ENCODE results near the gene EPN3.

DNA sequence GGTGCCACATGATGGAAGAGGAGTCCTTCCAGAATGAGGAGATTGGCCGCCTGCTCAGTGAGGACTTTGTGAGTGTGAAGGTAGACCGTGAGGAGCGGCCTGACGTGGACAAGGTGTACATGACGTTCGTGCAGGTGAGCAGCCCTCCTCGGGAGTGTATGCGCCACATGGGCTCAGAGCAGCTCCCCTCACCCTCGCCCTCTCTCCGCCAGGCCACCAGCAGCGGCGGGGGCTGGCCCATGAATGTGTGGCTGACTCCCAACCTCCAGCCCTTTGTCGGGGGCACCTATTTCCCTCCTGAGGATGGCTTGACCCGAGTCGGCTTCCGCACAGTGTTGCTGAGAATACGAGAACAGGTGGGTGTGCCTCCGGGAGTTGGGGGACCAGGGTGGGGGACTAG lies 16.3 kb downstream of the EPN3 start:
- TF ChIP-seq, protein P1, sequence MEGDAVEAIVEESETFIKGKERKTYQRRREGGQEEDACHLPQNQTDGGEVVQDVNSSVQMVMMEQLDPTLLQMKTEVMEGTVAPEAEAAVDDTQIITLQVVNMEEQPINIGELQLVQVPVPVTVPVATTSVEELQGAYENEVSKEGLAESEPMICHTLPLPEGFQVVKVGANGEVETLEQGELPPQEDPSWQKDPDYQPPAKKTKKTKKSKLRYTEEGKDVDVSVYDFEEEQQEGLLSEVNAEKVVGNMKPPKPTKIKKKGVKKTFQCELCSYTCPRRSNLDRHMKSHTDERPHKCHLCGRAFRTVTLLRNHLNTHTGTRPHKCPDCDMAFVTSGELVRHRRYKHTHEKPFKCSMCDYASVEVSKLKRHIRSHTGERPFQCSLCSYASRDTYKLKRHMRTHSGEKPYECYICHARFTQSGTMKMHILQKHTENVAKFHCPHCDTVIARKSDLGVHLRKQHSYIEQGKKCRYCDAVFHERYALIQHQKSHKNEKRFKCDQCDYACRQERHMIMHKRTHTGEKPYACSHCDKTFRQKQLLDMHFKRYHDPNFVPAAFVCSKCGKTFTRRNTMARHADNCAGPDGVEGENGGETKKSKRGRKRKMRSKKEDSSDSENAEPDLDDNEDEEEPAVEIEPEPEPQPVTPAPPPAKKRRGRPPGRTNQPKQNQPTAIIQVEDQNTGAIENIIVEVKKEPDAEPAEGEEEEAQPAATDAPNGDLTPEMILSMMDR (IDR thresholded peaks at IDR 0.05): no peak
- TF ChIP-seq TCF7L2 (IDR thresholded peaks at IDR 0.05; ENCODE audit: low read depth, low read length): no peak

Data from Panc1 (cell line).